Smooth muscle cell of the brain vasculature (primary cell): ENCODE data around the gene DAZL.

Experiments used
- DNase-seq: peaks from one replicate; pipeline ENCODE4 v3.0.0-alpha.2; 2012; ENCODE audit warnings: low read depth, low spot score

The DAZL gene

DNA sequence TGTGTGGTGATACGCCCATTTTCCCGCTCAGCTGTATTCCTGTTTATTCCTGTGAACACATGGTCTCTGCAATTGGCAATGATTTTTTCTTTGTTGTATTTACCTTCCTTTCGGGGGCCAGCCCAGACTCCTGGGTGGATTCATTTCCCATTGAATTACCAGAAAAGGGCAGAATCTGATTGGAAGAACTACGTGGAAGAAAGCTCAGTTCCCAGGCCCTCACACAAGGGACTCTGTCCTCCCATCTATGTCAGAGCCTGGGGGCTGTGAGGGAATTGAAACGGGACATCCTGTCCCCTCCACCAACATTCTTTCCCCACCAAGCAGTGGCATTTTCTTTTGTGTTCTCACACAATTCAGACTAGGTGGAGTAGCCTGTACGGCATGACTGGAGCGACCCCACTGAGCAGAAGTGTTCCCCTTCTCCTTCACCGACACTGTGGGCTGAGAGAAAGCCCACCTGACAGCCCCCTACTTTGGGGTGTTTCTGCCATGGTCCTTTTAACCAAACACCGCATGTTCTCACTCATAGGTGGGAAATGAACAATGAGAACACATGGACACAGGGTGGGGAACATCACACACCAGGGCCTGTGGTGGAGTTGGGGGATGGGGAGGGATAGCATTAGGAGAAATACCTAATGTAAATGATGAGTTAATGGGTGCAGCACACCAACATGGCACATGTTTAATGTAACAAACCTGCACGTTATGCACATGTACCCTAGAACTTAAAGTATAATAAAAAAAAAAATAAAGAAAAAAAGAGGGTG, 59.6 kb downstream of the DAZL start:
- no peak for DNase-seq

DNA sequence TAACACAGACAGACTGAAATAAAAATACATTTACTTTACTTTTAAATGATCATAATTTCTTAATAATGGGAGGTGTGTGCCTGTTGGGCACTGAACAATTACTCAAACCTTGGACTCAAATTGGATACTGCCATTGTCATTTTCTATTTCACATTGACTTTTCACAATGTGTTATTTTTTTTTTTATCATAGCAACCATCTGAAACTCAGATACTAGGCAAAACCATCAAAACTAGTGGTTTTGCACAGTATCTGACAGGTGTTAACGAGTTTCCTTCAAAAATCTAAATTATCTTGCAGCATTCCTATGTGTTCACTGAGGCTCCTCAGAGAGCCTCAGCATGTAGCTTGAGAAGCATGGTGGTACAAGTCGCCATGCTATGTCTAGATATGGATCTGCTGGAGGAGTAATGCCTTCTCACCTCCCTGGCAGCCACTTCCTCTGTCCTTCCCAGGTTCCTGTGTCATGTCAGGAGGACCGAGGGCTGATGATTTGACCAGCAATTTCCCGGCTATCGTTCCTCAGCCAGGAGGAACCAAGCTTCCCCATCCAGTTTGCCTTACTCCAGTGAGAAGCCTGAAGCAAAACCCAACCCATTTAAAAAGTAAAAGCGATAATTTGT, 61.9 kb downstream of the DAZL start:
- DNase-seq, result no peak

DNA sequence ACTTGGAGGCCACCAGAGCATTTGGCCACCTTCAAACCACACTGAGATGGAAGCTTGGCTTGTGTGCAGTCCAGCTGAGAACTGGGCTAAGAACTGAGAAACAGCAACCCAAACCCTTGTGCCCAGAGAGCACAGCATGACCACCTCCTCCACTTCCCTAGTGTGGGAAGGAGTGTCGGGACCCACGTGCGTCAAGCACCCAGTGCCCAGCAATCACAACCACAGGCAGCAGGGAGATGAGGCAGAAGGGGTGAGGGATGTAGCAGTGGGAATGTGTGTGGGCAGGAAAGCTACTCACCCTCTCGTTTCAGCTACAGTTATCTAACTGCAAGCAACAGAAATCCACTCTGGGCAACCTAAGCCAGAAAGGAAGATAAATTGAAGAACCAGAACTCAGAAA, 66.7 kb downstream of the DAZL start:
- DNase-seq, result no peak

DNA sequence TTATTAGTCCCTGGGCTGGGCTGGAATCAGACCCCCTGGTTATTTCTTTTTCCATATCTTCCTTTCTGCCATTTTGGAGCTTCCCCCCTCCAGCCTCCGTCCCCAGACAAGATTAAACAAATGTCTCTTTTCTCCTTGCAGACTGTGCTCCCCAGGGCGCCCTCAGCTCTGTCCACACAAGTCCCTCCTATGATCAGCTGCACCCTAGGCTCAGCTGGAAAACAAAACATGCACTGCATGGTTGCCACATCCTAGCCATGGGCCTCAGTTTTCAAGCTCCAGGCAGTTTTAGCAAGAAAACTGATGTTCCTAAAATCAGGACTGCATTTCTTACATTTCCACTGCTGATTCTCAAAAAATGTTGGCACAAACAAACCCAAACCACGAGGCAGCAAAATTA, 68.2 kb downstream of the DAZL start:
- DNase-seq, result no peak
